D721Med (cell line): ENCODE measurements around the gene CACYBP.

Source experiments
- DNase-seq: peaks from one replicate; pipeline ENCODE4 v3.0.0; 2011; ENCODE audit warnings: low spot score; ENCODE audit not compliant: insufficient read length
- FAIRE-seq: peaks from 2 replicates; lab custom pipeline; 2011; peaks lifted over from hg19 to GRCh38; lab: Jason Lieb, UNC
- CTCF ChIP-seq: IDR thresholded peaks from 2 replicates; pipeline ENCODE4 v1.5.1; 2012; ENCODE audit warnings: mild to moderate bottlenecking, control low read depth; ENCODE audit not compliant: insufficient read depth; ENCODE audit errors: missing control alignments

The CACYBP gene

GRCh38 chr1:174999936-175000696 lies at the start of gene CACYBP:
CACYBP (plus strand) TSS chr1:174999947; CDS start chr1:175000181, 234 bp downstream.
- FAIRE-seq: no peak
- TF ChIP-seq CTCF: no peak
- DNase-seq: no peak

GRCh38 chr1:174953285-174954072 lies 46.3 kb upstream of the CACYBP start:
- no peak for DNase-seq
- peak; percentile 61 for FAIRE-seq
- TF ChIP-seq CTCF: no peak

- FAIRE-seq (peak; percentile 92), DNase-seq (no peak)
- no peak for TF ChIP-seq CTCF
Observed at GRCh38 chr1:174954073-174954460, 45.7 kb upstream of the CACYBP start.

- FAIRE-seq: peak; percentile 82
- DNase-seq: no peak
Observed at GRCh38 chr1:174954671-174955669, 44.8 kb upstream of the CACYBP start.

GRCh38 chr1:174956086-174956485 lies 43.7 kb upstream of the CACYBP start:
- DNase-seq (no peak), FAIRE-seq (no peak)
- no peak for TF ChIP-seq CTCF

More at GRCh38 chr1:174954671-174955669, 44.8 kb upstream of the CACYBP start:
- TF ChIP-seq CTCF: no peak

- FAIRE-seq (peak; percentile 56), DNase-seq (no peak)
- no peak for TF ChIP-seq CTCF
Observed at GRCh38 chr1:174956976-174957375, 42.8 kb upstream of the CACYBP start.
